T-helper 1 cell treated with Interleukin-12 subunit alpha and Interleukin-12 subunit beta and Interleukin-4 antibody, amounts not matched to agents 30 ng/mL and 1 ng/mL, for 36 hours (primary cell): Measurements from ENCODE around the gene SLC22A23. TPM values are rescaled to one million over a fixed set of nuclear protein-coding genes. Genes with fewer than 3 reads are reported as not detected.

Experiments
- intact Hi-C: fragments of 100-400 bp; cut with micrococcal nuclease; formaldehyde crosslinking; loops from one replicate; pipeline ENCODE4 v1.15.1; 2024
- total RNA-seq: library from RNA; stranded (reverse); gene quantifications from 2 replicates; pipeline ENCODE4 v1.2.3, GENCODE V29; 2022

SLC22A23 gene
- total RNA-seq, 1 donor from 2014 or later: 0.42 TPM

GRCh38 chr6:3305831-3306230, 151.0 kb downstream of the SLC22A23 start:
- intact Hi-C loops: no loop called here

- intact Hi-C loops: no loop called here
These were observed 151.7 kb downstream of the SLC22A23 start for GRCh38 chr6:3305216-3305565.

GRCh38 chr6:3304500-3305215, 152.2 kb downstream of the SLC22A23 start:
- intact Hi-C loops: no loop called here

- intact Hi-C loops: no loop called here
These were observed 152.9 kb downstream of the SLC22A23 start for GRCh38 chr6:3303795-3304411.

GRCh38 chr6:3301506-3301905, 155.3 kb downstream of the SLC22A23 start:
- intact Hi-C loops: no loop called here

DNA sequence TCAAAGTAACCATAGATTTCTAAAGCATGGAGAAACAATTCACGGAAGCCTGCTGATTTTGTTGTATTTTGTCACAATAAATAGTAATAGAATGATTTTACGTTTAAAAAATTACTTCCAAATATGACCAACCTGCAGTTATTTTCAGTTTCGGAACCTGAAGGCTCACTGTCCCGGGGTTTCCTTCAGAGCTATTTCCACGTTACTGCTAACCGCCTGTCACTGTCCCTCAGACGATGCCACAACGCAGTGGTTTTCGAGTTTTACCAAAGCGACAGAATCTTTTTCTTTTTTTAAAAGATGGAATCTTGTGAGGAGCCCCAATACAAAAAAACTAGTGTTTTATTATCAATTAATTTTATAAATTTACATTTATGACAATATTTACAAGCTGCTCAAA, 157.6 kb downstream of the SLC22A23 start:
- intact Hi-C loops: no loop called here

DNA sequence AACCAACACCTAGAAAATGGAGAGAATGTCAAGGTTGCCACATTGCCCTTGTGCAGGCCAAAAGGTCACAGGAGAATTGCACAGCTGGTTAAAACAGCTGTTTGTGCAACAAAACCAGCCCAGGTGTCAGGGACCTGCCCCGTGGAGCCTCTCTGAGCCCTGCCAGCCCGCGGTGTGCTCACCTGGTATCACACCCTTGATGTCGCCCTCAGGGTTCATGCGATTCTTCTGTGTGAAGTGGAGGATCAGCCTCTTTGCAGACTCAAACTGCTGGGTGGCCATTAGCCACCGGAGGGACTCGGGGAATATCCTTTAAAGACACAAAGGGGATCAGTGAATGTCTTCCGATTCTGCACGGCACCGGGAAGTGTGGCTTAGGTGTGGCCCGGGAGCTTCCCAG, 158.9 kb downstream of the SLC22A23 start:
- intact Hi-C loops: no loop called here

DNA sequence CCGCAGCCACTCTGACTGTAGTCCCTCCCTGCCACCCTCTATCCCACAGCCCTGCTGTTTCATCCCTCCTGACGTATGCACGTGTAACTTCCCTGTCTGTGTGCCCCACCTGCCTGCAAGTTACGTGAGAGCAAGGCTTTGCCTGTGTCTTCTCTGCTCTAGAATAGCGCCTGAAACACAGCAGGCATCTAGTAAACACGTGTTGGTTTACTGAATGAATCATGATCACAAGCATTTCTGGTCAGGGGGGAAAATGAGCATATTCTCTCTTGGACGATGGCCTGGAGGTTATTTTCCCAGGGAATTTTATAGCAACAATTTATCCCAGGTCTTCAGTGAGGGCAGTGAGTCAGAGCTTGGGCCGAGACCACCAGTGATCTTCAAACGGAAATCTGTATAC, 159.8 kb downstream of the SLC22A23 start:
- intact Hi-C loops: no loop called here

GRCh38 chr6:3296537-3296936, 160.3 kb downstream of the SLC22A23 start:
- intact Hi-C loops: no loop called here

GRCh38 chr6:3296078-3296477, 160.8 kb downstream of the SLC22A23 start:
- intact Hi-C loops: no loop called here

GRCh38 chr6:3294921-3295871, 161.7 kb downstream of the SLC22A23 start:
- intact Hi-C loops: no loop called here

DNA sequence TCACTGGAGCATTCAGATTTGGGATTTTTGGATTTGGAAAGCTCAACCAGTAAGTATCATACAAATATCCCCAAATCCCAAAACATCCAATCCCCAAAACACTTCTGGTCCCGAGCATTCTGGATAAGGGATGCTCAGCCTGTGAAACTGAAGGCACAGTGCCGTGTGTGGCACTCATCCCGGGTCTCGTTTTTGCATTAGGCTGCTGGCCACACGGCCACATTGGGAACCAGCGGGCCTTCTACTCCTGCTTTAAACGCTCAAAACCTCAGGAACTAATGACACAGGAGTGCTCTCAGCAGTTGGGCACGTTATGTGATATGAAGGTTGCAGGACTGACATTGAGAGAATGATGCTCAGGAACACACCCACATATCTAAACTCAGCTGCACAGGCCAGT, 162.5 kb downstream of the SLC22A23 start:
- intact Hi-C loops: no loop called here

- intact Hi-C loops: no loop called here
These were observed 163.3 kb downstream of the SLC22A23 start for GRCh38 chr6:3293271-3294155.

GRCh38 chr6:3292431-3293197, 164.2 kb downstream of the SLC22A23 start:
- intact Hi-C loops: no loop called here

- intact Hi-C loops: no loop called here
These were observed 164.9 kb downstream of the SLC22A23 start for GRCh38 chr6:3291987-3292386.

- intact Hi-C loops: no loop called here
These were observed 165.5 kb downstream of the SLC22A23 start for GRCh38 chr6:3291346-3291745.

DNA sequence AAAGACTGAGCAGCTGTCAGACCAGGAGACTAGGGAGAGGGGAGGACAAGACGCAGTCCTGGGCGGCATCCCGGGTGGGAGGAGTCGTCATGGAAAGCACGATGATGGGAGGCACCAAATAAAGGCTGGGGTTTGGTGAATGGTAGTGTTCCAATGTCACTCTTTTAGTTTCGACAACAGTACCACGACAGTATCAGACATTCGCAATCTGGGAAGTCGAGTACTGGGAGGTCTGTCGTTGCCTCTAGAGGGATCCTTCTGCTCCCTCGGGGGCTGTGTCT, 166.0 kb downstream of the SLC22A23 start:
- intact Hi-C loops: no loop called here

DNA sequence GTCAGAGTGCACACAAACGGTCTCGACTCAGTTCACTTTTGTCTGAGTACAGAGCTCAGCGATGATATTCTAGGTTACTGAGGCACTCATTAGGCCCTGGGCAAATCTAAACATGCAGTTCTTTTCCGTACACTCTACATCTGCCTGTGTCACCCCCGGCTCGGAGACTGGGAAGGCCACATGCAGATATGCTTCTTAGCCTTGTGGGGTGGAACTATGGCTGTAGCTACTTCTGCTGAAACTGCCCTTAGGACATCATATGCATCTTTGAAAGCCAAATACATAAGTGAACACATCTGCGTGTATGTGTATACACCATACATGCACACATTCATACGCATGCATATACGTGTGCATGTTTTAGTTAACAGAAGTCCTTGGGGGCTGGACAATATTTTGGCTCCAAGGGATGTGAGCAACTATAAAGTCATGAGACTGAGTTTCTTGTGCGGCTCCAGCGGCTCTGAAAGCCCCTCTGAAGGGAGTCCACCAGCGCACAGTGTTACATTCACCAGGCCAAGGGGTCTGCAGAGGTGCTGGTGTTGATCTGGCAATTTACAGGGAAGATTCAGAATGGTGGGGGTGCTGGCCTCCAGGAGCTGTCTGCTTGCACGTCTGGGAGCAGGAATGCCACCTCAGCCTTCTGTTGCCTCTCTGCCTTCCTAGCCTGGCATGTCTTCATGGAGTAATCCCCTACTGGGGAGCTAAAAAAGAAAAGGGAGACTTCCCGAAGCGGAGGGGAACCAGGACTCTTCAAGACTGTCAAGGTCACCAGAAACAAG, 166.5 kb downstream of the SLC22A23 start:
- intact Hi-C loops: no loop called here

GRCh38 chr6:3289664-3290055, 167.2 kb downstream of the SLC22A23 start:
- intact Hi-C loops: no loop called here
